OCI-LY1 (cell line): Measurements from ENCODE around the gene ACSL4.

Experiments
- H2AFZ ChIP-seq: fragments of 200-600 bp; sonication (generic), shearing (Covaris generic); 2 replicates; pipeline ENCODE4 v1.6.0; 2014; ENCODE audit warnings: antibody characterized with exemption, mild to moderate bottlenecking, low read length
- H3F3A ChIP-seq: fragments of 200-600 bp; sonication (generic), shearing (Covaris generic); 2 replicates; pipeline ENCODE4 v1.6.0; 2014; ENCODE audit warnings: mild to moderate bottlenecking, antibody characterized with exemption, low read length, moderate library complexity; ENCODE audit not compliant: insufficient read depth
- H3K27ac ChIP-seq: fragments of 200-600 bp; sonication (generic); 2 replicates; pipeline ENCODE4 v1.5.1; 2014; ENCODE audit warnings: low read length, mixed run types, mild to moderate bottlenecking, low read depth; ENCODE audit not compliant: poor library complexity, severe bottlenecking
- H3K27me3 ChIP-seq: fragments of 200-600 bp; sonication (generic); 2 replicates; pipeline ENCODE4 v1.6.0; 2014; ENCODE audit warnings: antibody characterized with exemption, mild to moderate bottlenecking, low read length, moderate library complexity; ENCODE audit not compliant: insufficient read depth
- H3K36me3 ChIP-seq: fragments of 200-600 bp; sonication (generic); 2 replicates; pipeline ENCODE4 v1.6.1; 2014; ENCODE audit warnings: mild to moderate bottlenecking, antibody characterized with exemption, low read length, moderate library complexity, mixed read lengths; ENCODE audit not compliant: insufficient read depth
- H3K4me1 ChIP-seq: fragments of 200-600 bp; sonication (generic); 2 replicates; pipeline ENCODE4 v1.5.1; 2014; ENCODE audit warnings: mild to moderate bottlenecking, low read length, moderate library complexity; ENCODE audit not compliant: insufficient read depth, severe bottlenecking
- H3K4me2 ChIP-seq: fragments of 200-600 bp; sonication (generic), shearing (Covaris generic); 2 replicates; pipeline ENCODE4 v1.6.1; 2014; ENCODE audit warnings: low read length
- H3K4me3 ChIP-seq: fragments of 200-600 bp; sonication (generic); 2 replicates; pipeline ENCODE4 v1.5.1; 2014; ENCODE audit warnings: low read length, low read depth, mild to moderate bottlenecking, mixed read lengths; ENCODE audit not compliant: poor library complexity, severe bottlenecking
- H3K79me2 ChIP-seq: fragments of 200-600 bp; shearing (Covaris generic); 2 replicates; pipeline ENCODE4 v1.6.1; 2016; ENCODE audit warnings: mixed run types, low read length, mixed read lengths; ENCODE audit not compliant: insufficient read depth
- H3K9ac ChIP-seq: fragments of 200-600 bp; sonication (generic), shearing (Covaris generic); 2 replicates; pipeline ENCODE4 v1.6.1; 2014; ENCODE audit warnings: mild to moderate bottlenecking, low read length, mixed read lengths
- H3K9me2 ChIP-seq: fragments of 200-600 bp; sonication (generic), shearing (Covaris generic); 2 replicates; pipeline ENCODE4 v1.6.1; 2014; ENCODE audit warnings: low read depth, mild to moderate bottlenecking, low read length, mixed read lengths
- H3K9me3 ChIP-seq: fragments of 200-600 bp; shearing (Covaris generic); 2 replicates; pipeline ENCODE4 v1.6.1; 2014; ENCODE audit warnings: low read length, mixed read lengths
- H4K20me1 ChIP-seq: fragments of 200-600 bp; sonication (generic), shearing (Covaris generic); 2 replicates; pipeline ENCODE4 v1.6.0; 2016; ENCODE audit warnings: mild to moderate bottlenecking, low read length; ENCODE audit not compliant: insufficient read depth
- EZH2 ChIP-seq: fragments of 200-600 bp; sonication (generic), shearing (Covaris generic); IDR thresholded peaks from 2 replicates; pipeline ENCODE4 v1.8.0; 2017; ENCODE audit warnings: borderline replicate concordance, mixed run types, mild to moderate bottlenecking, antibody characterized with exemption, low read length, moderate library complexity, mixed read lengths
- TF ChIP-seq, protein P1 (sequence below): fragments of 200-600 bp; sonication (generic), shearing (Covaris generic); IDR thresholded peaks from 2 replicates; pipeline ENCODE4 v1.5.1; 2017; ENCODE audit warnings: mild to moderate bottlenecking, antibody characterized with exemption, low read length, moderate library complexity, mixed read lengths

ACSL4 gene

DNA sequence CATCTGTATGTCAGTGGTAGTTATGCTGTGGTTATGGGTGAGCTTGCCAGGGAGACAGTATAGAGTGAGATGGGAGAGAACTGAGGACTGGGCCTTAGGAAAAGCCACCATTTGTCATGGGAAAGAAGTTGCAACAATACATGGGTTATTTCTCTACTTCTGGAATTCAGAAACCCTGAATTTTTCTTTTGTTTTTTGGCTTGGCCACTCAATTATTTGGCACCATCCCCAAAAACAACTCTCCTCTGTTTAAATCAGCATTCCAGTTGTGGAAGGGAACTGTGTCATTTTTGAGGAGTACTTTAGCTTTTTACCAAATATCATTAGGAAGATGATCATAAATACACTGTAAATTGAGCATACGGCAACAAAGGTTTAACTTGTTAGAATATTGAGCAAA is 41.1 kb upstream of the ACSL4 start:
- no peaks in the 10 kb centered on the region for H3K9me3 ChIP-seq
- H3K9me2 ChIP-seq = no peaks in the 10 kb centered on the region
- no peak overlapping the region for H3K4me3 ChIP-seq
- TF ChIP-seq EZH2 = no peak
- TF ChIP-seq, protein P1, sequence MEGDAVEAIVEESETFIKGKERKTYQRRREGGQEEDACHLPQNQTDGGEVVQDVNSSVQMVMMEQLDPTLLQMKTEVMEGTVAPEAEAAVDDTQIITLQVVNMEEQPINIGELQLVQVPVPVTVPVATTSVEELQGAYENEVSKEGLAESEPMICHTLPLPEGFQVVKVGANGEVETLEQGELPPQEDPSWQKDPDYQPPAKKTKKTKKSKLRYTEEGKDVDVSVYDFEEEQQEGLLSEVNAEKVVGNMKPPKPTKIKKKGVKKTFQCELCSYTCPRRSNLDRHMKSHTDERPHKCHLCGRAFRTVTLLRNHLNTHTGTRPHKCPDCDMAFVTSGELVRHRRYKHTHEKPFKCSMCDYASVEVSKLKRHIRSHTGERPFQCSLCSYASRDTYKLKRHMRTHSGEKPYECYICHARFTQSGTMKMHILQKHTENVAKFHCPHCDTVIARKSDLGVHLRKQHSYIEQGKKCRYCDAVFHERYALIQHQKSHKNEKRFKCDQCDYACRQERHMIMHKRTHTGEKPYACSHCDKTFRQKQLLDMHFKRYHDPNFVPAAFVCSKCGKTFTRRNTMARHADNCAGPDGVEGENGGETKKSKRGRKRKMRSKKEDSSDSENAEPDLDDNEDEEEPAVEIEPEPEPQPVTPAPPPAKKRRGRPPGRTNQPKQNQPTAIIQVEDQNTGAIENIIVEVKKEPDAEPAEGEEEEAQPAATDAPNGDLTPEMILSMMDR = no peak
- no peaks in the 10 kb centered on the region for H3K36me3 ChIP-seq
- H3K27ac ChIP-seq = no peak overlapping the region
- H4K20me1 ChIP-seq = no peaks in the 10 kb centered on the region
- no peaks in the 10 kb centered on the region for H3K79me2 ChIP-seq
- no peaks in the 10 kb centered on the region for H3K27me3 ChIP-seq
- no peak overlapping the region for H3K4me2 ChIP-seq
- no peak overlapping the region for H2AFZ ChIP-seq
- no peaks in the 10 kb centered on the region for H3K4me1 ChIP-seq
- no peaks in the 10 kb centered on the region for H3F3A ChIP-seq
- no peak overlapping the region for H3K9ac ChIP-seq

DNA sequence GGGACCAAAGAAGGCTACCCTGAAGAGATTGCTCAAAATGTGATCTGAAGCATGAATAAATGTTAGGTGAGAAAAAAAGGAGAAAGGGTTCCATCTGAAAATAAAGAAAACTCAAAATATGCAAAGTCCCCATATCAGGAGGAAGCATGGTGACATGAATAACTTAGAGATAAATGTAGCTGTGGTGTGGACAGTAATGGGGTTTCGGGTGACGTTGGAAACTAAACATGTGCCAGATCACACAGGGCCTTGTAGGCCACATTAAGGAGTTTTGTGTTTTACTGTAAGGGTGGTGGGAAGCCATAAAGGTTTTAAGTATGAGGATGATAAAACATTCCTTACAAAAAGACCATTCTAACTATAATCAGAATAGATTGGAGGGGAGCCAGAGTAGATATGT is 40.3 kb upstream of the ACSL4 start:
- Histone ChIP-seq H3K27me3 (no peaks in the 10 kb centered on the region), H3K9me3 (no peaks in the 10 kb centered on the region), H3K79me2 (no peaks in the 10 kb centered on the region), H3K27ac (no peak overlapping the region), H3K36me3 (no peaks in the 10 kb centered on the region), H3K9ac (no peak overlapping the region), H4K20me1 (no peaks in the 10 kb centered on the region), H3K4me2 (no peak overlapping the region), H3K9me2 (no peaks in the 10 kb centered on the region), H3F3A (no peaks in the 10 kb centered on the region), H3K4me1 (no peaks in the 10 kb centered on the region), H2AFZ (no peak overlapping the region), H3K4me3 (no peak overlapping the region)
- TF ChIP-seq, protein P1 = no peak
- no peak for TF ChIP-seq EZH2

DNA sequence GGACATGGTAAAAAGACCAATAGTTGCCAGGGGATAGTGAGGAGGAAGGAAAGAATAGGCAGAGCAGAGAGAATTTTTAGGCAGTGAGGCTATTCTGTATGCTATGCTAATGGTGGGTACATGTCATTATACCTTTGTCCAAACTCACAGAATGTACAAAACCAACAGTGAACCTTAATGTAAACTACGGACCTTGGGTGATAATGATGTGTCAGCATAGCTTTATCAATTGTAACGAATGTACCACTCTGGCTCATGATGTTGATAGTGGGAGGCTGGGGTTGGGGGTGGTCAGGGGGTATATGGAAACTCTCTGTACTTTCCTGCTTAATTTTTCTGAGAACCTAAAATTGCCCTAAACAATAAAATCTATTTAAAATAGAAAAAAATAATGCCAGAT is 37.7 kb upstream of the ACSL4 start:
- Histone ChIP-seq H3K9me2 (no peaks in the 10 kb centered on the region), H3K4me2 (no peak overlapping the region), H2AFZ (no peak overlapping the region), H3K9me3 (no peaks in the 10 kb centered on the region), H3K27ac (no peak overlapping the region), H3F3A (no peaks in the 10 kb centered on the region), H3K79me2 (no peaks in the 10 kb centered on the region), H3K4me1 (no peaks in the 10 kb centered on the region), H4K20me1 (no peaks in the 10 kb centered on the region), H3K9ac (no peak overlapping the region), H3K27me3 (no peaks in the 10 kb centered on the region), H3K4me3 (no peak overlapping the region), H3K36me3 (no peaks in the 10 kb centered on the region)
- no peak for TF ChIP-seq EZH2
- TF ChIP-seq, protein P1 = no peak
